HAP-1 (cell line): ENCODE measurements around the gene DISC1.
A peak's percentile ranks its signal among the peaks of the same experiment; 100 is the strongest.

Source experiments
- DNase-seq, 2 experiments: peaks; one replicate each; pipeline ENCODE4 v3.0.0-alpha.2; 2016 to 2020; ENCODE audit warnings: low spot score in 2 of 2
- H3K27me3 ChIP-seq: fragments of 250-450 bp; sonication (Bioruptor Pico); 2 replicates; pipeline ENCODE4 v1.5.1; 2020; ENCODE audit warnings: low read depth, mild to moderate bottlenecking, moderate library complexity
- H3K36me3 ChIP-seq: fragments of 250-450 bp; sonication (Bioruptor Pico); replicated peaks from 2 replicates; pipeline ENCODE4 v1.5.1; 2020; ENCODE audit warnings: mild to moderate bottlenecking
- H3K4me1 ChIP-seq: fragments of 250-450 bp; sonication (Bioruptor Pico); 2 replicates; pipeline ENCODE4 v1.5.1; 2020; ENCODE audit warnings: mild to moderate bottlenecking
- H3K4me3 ChIP-seq: fragments of 250-450 bp; sonication (Bioruptor Pico); 2 replicates; pipeline ENCODE4 v1.5.1; 2020; ENCODE audit warnings: mild to moderate bottlenecking, moderate library complexity
- H3K9me3 ChIP-seq: fragments of 250-450 bp; sonication (Bioruptor Pico); 2 replicates; pipeline ENCODE4 v1.5.1; 2020; ENCODE audit warnings: mild to moderate bottlenecking, moderate library complexity
- in situ Hi-C: fragments of 300-500 bp; cut with MboI; formaldehyde crosslinking; loops from 3 replicates; pipeline ENCODE4 v1.14.3; 2020; ENCODE audit warnings: low sequenced_read_pairs, inconsistent platforms, mixed read lengths

DISC1 gene

DNA sequence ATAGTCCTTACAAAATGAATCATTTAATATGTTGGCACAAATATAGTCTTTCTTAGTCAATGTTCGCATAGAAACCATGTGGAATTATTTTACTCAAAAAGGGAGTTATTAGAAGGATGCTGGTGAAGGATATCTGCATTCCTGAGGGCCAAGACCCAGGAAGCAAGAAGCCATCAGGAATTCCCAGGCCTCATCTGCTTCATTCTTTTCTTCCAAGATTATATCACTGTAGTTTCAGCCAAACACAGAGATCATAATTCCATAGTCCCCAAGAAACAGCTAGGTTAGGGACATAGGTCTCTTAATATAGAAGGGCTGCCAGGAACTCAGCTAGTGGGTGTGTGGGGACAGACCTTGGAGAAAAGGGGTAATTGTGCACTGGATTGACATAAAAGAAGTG lies 28.6 kb upstream of the DISC1 start:
- H3K4me1 ChIP-seq: no peaks in the 10 kb centered on the region; the same call in 1 of the 2 replicates
- H3K9me3 ChIP-seq: no peaks in the 10 kb centered on the region
- H3K4me3 ChIP-seq: no peak overlapping the region
- in situ Hi-C loops: no loop called here
- H3K27me3 ChIP-seq: no peaks in the 10 kb centered on the region; the same call in 1 of the 2 replicates
- DNase-seq: no peak
- no peaks in the 10 kb centered on the region for H3K36me3 ChIP-seq

DNA sequence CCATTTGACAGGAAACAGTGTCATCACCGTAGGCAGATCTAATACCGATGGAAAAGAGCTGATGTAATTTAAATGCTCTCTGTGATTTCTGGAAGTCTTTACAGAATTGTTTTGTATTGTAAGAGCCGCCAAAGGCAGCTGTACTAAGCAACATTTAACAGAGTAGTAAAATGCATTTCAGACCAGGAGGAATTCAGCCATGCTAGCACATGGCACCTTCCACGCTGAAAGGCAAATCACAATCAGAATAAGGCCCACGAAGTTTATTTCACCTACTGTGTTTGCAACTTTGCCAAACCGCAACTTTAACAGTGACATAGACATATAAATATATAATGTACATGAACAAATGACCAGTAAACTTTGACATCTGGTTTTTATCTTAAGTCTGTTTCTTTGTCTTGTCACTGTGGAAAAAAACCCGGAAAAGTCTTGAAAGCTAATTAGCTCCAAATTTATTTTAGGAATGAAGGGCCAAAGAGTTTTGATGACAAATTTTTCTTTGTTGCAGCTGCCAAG lies 26.1 kb upstream of the DISC1 start:
- in situ Hi-C loops: no loop called here
- Histone ChIP-seq H3K9me3 (no peaks in the 10 kb centered on the region), H3K36me3 (no peaks in the 10 kb centered on the region), H3K4me3 (no peak overlapping the region), H3K27me3 (no peaks in the 10 kb centered on the region; the same call in 1 of the 2 replicates), H3K4me1 (peaks cover 5% of the 10 kb centered on the region)
- no peak for DNase-seq

DNA sequence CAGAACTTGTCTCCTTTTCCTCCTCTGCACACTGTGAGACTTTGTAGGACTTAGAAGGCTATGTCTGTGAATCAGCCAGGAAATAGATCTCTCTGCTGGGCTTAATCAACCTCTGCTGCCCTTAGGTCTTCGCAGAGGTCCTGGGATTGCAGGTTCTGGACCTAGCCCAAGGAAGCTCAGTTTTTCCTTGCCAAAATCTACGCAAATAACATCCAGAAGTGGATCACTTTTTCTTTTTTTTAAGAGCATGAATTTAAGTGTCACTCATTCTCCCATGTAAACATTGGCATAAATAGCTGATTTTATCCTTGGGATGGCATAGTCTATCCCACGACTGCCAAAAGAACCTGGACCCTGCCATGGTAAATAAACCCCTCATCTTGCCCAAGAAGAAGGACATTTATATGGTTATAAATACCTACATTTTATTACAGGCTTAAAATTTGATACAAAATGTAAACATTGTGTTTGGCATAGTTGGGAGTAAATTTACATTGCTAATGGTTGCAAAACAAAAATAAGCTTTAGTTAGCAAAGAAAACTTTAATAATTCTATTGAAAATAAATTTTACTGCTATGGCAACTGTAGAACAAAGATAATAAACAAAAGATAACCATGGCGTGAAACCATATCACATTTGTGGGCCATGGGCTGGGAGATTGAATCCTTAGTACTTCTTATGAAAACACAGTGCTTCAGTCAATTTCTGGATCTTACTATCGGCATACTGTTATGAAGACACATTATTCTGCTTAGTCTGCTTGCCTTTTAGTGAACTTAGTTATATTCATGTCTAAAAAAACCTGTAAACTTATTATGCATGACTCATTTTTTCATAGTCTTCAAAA lies 24.5 kb upstream of the DISC1 start:
- Histone ChIP-seq H3K4me3 (no peak overlapping the region), H3K4me1 (peaks cover 5% of the 10 kb centered on the region), H3K36me3 (no peaks in the 10 kb centered on the region), H3K9me3 (no peaks in the 10 kb centered on the region), H3K27me3 (peaks cover 6% of the 10 kb centered on the region)
- no peak for DNase-seq
- in situ Hi-C loops: no loop called here

DNA sequence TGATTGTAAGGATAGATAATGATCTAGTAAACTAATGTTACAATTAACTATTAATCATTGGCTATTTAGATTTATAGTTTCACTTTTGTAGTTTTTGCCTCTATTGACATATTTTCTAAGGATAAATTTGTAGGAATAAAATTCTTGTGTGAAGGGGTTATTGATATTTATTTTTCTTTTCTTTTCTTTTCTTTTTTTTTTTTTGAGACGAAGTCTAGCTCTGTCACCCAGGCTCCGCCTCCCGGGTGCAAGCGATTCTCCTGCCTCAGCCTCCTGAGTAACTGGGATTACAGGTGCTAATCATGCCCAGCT lies 24.0 kb upstream of the DISC1 start:
- Histone ChIP-seq H3K9me3 (0 out of 2 replicates have a peak, but pooled peaks cover under 1% of the 10 kb centered on the region), H3K4me1 (peaks cover 5% of the 10 kb centered on the region), H3K27me3 (peaks cover 8% of the 10 kb centered on the region), H3K4me3 (no peak overlapping the region), H3K36me3 (no peaks in the 10 kb centered on the region; the same call in 1 of the 2 replicates)
- DNase-seq: no peak
- in situ Hi-C loops: no loop called here

DNA sequence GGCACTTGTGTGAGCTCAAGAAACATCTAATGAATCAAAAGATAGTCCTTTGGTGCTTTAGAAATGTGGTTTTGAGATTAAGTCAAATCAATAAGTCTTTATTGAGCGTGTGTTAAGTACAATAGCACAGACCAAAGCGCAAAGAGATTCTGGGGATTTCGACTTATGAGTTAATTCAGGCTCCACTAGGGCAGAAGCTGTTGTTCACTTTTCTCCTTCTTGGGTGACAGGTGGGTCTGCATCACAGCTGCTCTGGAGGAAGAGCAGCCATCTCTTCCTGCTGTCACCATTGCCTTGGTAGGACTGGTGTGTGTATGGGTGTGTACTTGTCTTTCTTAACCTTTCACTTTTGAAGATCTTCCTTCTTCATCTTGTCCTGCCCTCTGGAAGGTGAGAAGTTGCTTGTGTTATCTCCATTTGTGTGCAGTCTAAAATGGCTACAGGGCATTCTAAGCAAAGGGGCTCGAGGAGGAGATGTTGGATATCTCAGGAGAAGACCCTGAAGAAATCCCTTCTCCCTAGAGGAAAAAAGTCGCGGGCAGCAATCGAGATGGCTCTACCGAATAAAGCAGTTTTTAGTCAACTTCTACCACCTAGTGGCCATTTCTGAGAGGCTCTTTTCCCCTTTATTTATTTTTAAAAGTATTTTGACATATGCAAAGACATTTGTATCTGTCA lies 22.9 kb upstream of the DISC1 start:
- peak overlapping the region; percentile 21 for H3K4me3 ChIP-seq
- in situ Hi-C loops: no loop called here
- peak; percentile 68 to 79 for DNase-seq
- peaks cover 5% of the 10 kb centered on the region for H3K4me1 ChIP-seq
- H3K27me3 ChIP-seq: peaks cover 11% of the 10 kb centered on the region
- no peaks in the 10 kb centered on the region; the same call in 1 of the 2 replicates for H3K36me3 ChIP-seq
- 0 out of 2 replicates have a peak, but pooled peaks cover 2% of the 10 kb centered on the region for H3K9me3 ChIP-seq

DNA sequence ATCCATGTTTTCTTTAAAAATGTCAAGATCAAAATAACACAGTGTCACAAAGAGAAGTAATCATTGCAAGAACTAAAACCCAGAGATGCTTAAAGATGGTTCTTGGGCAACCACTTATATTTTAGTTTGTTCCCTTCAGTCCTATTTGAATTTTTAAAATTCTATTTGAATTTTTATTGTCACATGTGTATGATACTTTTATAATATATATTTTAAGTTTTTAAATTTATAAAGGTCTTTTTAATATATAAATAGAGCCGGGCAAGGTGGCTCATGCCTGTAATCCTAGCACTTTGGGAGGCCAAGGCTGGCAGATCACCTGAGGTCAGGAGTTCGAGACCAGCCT lies 22.3 kb upstream of the DISC1 start:
- Histone ChIP-seq H3K4me3 (no peak overlapping the region), H3K27me3 (peaks cover 11% of the 10 kb centered on the region), H3K4me1 (peaks cover 5% of the 10 kb centered on the region), H3K9me3 (0 out of 2 replicates have a peak, but pooled peaks cover 2% of the 10 kb centered on the region), H3K36me3 (no peaks in the 10 kb centered on the region; the same call in 1 of the 2 replicates)
- DNase-seq: no peak
- in situ Hi-C loops: no loop called here

DNA sequence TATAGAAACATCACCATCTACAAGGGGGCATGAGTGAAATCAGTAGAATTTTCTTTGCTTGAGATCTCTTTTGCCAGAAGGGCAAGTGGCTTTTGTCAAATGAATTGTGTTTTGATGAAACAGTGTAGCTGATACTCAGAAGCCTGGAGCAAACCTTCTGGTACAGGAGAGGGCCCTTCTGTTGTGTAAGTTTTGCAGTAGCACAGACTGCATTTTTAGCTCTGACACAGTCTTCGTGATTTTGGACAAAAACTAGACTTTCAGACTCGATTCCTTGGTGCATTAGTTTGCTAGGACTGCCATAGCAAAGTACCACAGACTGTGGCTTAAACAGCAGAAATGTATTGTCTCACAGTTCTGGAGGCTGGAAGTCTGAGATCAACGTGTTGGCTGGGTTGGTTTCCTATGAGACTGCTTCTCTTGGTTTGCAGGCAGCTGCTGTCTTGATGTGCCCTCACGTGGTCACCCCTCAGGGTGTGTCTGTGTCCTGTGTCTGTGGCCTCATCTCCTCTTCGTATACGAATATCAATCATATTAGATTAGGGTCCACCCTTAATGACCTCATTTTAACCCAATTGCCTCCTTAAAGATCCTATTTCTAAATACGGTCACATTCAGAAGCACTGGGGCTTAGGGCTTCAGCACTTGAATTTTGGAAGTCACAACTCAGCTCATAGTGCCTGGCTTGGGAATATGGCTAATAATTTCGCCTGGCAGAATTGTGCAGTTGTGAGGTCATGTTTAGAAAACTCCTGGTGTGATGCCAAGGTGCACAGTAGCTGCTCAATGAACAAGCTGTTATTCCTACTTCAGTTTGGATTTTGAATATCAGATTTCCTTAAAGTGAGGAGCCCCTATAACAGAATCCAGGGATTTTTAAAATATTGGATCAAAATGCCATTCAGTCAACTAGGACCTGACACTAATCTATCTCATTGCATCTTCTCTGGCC lies 21.2 kb upstream of the DISC1 start:
- no peaks in the 10 kb centered on the region; the same call in 1 of the 2 replicates for H3K36me3 ChIP-seq
- no peak for DNase-seq
- H3K27me3 ChIP-seq: peaks cover 11% of the 10 kb centered on the region
- in situ Hi-C loops: no loop called here
- H3K4me1 ChIP-seq: peaks cover 5% of the 10 kb centered on the region
- H3K9me3 ChIP-seq: 0 out of 2 replicates have a peak, but pooled peaks cover 2% of the 10 kb centered on the region
- H3K4me3 ChIP-seq: no peak overlapping the region

DNA sequence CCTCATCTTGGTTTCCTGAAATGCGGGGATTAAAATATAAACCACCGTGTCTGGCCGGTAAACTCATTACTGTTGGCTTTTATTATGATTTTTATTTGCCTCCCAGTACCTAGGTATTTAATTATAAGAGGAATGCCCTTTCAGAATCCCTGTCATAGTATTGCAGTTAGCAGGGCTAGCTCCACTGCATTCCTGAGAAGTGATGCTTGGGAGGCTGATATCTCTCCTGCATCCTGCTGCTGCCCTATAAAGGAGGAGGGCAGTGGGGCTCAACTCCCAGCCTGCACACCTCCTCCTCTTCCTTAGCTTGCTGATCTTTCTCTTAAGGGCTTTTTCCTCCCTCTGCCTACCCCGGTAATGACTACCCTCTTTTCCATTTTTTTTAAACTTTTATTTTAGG lies 19.9 kb upstream of the DISC1 start:
- Histone ChIP-seq H3K9me3 (0 out of 2 replicates have a peak, but pooled peaks cover 2% of the 10 kb centered on the region), H3K4me3 (no peak overlapping the region), H3K4me1 (peaks cover 5% of the 10 kb centered on the region), H3K27me3 (peaks cover 15% of the 10 kb centered on the region), H3K36me3 (no peaks in the 10 kb centered on the region; the same call in 1 of the 2 replicates)
- no peak for DNase-seq
- in situ Hi-C loops: no loop called here

DNA sequence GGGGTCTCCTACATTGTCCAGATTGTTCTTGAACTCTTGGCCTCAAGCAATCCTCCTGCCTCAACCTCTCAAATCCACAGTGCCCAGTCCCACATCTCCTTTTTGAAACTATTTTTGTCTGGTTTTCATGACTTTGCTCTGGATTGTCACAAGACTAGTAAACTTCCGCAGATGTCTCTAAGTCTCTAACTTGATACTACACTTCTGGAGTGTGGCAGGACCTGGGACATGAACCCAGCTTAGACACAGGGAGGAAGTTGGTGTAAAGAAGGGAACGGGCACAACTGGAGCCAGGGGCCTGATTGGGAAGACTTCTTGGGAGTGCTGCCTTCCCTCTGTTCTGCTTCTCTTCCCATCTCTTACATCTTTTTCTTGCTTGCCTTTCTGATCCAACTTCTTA lies 16.2 kb upstream of the DISC1 start:
- H3K36me3 ChIP-seq: no peaks in the 10 kb centered on the region; the same call in 1 of the 2 replicates
- H3K4me1 ChIP-seq: no peaks in the 10 kb centered on the region
- H3K9me3 ChIP-seq: 0 out of 2 replicates have a peak, but pooled peaks cover 2% of the 10 kb centered on the region
- H3K27me3 ChIP-seq: peaks cover 19% of the 10 kb centered on the region
- in situ Hi-C loops: no loop called here
- H3K4me3 ChIP-seq: no peak overlapping the region
- no peak for DNase-seq

DNA sequence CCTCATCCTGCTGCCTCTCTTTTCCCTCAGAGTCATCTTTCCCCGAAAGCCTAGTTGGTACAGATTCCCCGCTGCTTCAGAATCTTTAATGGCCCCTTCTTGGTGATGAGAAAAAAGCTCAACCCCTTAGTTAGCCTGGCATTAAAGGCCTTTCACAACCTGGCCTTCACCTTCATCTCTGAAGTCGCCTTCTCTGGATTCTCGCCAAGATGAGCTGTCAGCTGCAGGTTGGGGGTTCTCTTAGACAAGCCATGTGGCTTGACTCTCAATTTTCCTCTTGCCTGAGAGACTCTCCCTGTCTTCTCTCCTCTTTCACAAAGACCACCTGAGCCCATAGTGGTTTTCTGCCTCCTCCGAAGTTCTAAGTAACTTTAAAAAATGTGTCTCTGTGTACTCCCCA lies 15.5 kb upstream of the DISC1 start:
- peaks cover 19% of the 10 kb centered on the region for H3K27me3 ChIP-seq
- in situ Hi-C loops: no loop called here
- 0 out of 2 replicates have a peak, but pooled peaks cover 2% of the 10 kb centered on the region for H3K9me3 ChIP-seq
- no peak for DNase-seq
- no peaks in the 10 kb centered on the region; the same call in 1 of the 2 replicates for H3K36me3 ChIP-seq
- H3K4me1 ChIP-seq: no peaks in the 10 kb centered on the region
- no peak overlapping the region for H3K4me3 ChIP-seq

DNA sequence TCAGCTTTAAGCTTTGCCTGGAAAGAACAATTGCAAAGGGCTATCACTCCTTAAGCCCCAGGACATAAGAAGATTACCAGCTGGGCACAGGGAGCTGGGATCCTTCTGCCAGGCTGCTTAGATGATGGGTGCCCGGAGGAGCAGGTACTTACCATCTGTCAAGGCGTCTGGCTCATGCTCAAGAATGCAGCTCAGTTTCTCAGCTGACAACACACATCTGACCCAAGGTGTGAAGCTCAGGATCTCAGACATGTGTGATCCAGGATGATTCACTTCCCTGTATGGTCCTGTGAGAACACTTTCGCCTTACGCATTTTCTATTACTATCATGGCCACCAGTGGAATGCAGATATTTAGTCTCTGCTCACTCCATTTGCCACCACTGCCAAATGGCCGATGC lies 14.7 kb upstream of the DISC1 start:
- H3K4me3 ChIP-seq: no peak overlapping the region
- 0 out of 2 replicates have a peak, but pooled peaks cover 2% of the 10 kb centered on the region for H3K9me3 ChIP-seq
- in situ Hi-C loops: no loop called here
- no peaks in the 10 kb centered on the region for H3K4me1 ChIP-seq
- H3K36me3 ChIP-seq: no peaks in the 10 kb centered on the region; the same call in 1 of the 2 replicates
- peaks cover 15% of the 10 kb centered on the region for H3K27me3 ChIP-seq
- DNase-seq: no peak

DNA sequence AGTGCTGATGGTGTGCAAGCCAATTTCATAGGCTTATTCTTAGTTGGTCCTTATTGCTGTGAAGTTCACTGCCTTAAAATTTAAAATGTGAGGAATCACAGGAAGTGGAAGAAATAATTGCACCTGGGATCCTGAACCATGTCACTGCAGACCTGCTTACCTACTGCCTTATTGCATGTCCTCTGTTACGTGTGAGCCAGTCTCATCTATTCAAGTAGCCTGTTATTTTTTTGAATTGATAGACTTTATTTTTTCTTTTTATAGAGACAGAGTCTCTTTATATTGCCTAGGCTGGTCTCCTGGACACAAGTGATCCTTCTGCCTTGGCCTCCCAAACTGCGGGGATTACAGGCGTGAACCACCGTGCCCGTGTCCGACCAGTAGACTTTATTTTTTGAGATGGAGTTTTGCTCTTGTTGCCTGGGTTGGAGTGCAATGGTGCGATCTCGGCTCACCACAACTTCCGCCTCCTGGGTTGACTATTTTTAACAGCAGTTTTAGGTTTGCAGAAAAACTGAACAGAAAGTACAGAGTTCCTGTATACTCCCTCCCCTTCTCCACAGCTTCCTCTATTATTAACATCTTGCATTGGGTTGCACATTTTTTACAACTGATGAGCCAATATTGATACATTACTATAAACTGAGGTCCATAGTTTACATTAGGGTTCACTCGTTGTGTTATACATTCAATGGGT lies 14.0 kb upstream of the DISC1 start:
- H3K4me3 ChIP-seq: no peak overlapping the region
- H3K36me3 ChIP-seq: no peaks in the 10 kb centered on the region; the same call in 1 of the 2 replicates
- H3K27me3 ChIP-seq: peaks cover 12% of the 10 kb centered on the region
- 0 out of 2 replicates have a peak, but pooled peaks cover 2% of the 10 kb centered on the region for H3K9me3 ChIP-seq
- DNase-seq: no peak
- in situ Hi-C loops: no loop called here
- H3K4me1 ChIP-seq: no peaks in the 10 kb centered on the region
